GM18526 (cell line): ENCODE data around the gene ZMYND11.

ENCODE experiments used
- POLR2A ChIP-seq: IDR thresholded peaks from 3 replicates; pipeline ENCODE4 v1.6.1; 2011; ENCODE audit not compliant: insufficient read length; ENCODE audit errors: extremely low read depth

ZMYND11 gene

DNA sequence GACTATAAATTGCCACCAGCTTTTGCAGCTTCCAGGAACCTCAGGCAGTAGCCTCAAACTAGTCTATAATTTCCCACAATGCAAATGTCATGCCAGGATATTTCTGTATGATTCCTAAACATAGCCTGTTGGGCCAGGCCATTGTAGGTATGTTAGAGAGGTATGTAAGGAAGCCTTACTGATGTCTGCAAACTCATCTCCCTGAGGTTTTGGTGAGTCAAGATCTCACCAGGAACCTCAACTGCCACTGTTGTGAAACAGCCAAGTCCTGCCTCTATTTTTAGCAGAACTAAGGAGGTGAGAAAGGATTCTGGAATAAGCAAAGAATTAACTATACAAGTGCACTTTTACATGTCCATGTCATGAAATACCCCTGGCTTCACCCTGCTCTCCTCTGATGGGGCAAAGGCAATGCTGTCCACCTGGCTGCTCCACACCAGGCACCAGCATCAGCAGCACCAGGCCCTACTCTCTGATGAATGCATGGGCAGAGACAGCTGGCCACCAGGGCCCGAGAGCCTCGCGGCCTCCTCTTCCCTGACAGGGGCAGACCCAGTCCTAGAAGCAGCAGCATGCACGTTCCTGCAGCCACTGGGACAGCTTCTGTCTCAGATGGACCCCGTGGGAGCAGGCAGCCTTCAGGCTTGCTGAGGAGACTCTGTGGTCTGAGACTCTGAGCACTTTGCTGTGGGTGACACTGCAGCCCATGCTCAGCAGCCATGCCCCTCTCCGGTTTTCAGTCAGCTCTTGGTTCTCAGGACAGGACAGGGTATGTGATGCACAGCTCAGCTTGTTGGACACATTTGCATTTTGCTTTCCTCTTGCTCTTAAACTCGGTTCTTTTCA lies 147.3 kb downstream of the ZMYND11 start:
- TF ChIP-seq POLR2A = no peak

GRCh38 chr10:283140-283479 lies 147.9 kb downstream of the ZMYND11 start:
- no peak for TF ChIP-seq POLR2A

GRCh38 chr10:283916-284356 lies 148.7 kb downstream of the ZMYND11 start:
- no peak for TF ChIP-seq POLR2A

DNA sequence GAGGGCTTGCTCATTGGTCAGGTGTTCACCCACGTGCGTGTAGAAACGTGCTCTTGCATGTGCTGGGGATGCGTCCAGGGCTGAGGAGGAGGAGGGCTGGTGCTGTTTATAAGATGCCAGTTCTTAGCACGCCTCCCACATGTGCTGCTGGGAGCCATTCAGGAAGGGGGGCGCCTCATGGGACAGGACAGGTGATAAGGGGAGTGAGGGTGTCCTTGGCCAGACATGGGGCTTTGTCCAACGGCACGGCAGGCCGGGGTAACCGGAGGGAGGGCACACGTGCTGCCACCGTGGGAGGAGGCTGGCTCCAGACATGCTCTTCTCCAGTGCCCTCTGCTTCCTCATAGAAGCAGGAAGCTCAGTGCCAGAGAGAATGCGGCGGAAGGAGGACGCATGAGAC lies 150.0 kb downstream of the ZMYND11 start:
- TF ChIP-seq POLR2A = no peak

DNA sequence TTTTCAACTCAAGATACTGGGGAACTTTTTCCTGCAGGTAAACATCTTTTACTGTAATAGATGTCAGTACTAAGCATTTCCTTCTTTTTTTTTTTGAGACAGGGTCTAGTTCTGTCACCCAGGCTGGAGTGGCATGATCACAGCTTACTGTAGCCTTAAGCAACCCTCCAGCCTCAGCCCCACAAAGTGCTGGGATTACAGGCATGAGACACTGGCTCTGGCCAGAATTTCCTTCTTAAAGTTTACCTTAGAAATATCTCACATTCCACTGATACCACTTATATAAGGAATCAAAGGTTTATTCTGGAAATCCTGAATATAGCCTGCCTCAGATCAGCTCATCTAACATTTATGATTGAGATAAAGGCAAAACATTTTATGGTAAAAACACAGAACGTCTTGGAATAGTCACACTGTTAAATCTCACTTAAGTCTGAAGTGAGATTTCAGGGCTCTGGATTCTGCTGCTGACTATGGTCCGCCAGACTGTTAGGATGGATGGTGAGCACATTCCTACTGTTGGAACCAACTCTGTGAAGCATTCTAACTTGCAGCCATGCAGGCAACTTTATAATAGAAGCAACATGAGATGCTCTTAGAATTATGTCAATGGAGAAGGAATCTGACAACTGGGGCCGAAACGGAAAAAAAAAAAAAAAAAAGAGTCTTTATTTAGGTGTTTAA lies 151.9 kb downstream of the ZMYND11 start:
- TF ChIP-seq POLR2A = no peak

DNA sequence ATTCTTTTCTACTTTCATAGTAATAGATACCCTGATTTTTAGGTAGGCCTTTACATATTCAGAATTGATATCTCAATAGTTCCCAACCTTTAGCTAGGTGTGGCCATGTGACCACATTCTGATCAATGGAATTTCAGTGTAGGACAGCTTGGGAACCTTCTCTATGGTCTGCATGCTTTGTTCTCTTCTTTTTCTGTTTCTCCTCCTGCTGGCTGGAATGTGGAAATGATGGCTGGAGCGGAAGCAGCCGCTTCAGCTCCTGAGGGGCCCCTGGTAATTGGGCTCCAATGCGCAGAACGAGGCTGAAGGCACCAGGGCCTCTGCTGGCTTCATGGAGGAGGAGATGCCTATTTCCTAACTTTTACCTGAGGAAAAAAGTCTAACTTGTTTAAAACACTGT lies 152.6 kb downstream of the ZMYND11 start:
- TF ChIP-seq POLR2A = no peak

- TF ChIP-seq POLR2A = no peak
Measured at GRCh38 chr10:288316-289200, 153.3 kb downstream of the ZMYND11 start.

- no peak for TF ChIP-seq POLR2A
Measured at GRCh38 chr10:289581-289980, 154.3 kb downstream of the ZMYND11 start.

DNA sequence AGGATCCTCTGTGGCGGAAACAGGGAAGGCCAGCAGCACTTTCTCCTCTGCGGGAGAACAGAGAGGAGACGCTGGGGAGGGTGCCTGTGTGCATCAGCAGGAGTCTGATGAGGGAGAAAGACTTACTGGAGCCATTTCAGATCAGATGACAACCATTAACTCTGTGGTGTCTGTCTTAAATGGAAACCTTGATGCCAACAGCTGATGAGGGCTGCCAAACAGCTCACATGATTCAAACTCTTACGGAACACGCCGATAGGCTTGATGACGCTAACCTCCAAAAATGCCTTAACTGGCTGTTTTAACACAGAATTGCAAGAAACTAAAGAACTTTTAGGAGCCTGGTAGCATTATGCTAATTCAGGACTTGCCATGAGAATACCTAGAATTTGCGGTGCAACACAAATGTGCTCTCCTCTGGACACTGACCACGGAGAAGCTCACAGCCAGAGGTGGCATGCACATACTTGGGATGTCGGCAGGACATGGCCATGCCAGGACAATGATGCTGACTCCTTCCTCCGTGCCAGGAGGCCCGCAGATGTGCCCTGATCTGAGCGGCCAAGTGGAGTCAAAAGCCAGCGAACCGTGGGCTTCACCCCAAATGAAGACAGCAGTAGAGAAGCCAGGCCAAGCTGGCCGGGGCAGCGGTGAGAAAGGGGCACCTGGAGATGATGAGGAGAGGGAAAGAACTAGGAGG lies 154.9 kb downstream of the ZMYND11 start:
- no peak for TF ChIP-seq POLR2A

GRCh38 chr10:293636-294035 lies 158.4 kb downstream of the ZMYND11 start:
- TF ChIP-seq POLR2A = no peak

- TF ChIP-seq POLR2A = no peak
Measured at GRCh38 chr10:297567-297966, 162.3 kb downstream of the ZMYND11 start.

DNA sequence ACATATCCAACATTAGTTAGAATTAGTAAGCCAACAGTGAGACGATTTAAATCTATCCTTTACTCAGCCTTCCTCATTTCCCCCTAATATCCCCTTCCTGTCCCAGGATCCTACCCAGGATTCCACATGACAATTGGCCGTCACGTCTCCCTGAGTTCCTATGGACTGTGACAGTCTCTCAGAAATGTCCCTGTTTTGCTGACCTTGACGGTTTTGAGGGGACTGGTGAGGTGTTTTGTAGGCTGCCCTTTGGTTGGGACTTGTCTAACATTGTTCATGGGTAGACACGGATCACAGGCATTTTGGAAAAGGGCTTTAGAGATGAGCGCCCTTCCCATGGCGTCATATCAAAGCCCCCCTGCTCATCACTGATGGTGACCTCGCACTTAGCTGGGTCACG lies 162.8 kb downstream of the ZMYND11 start:
- TF ChIP-seq POLR2A = no peak

GRCh38 chr10:299512-299911 lies 164.3 kb downstream of the ZMYND11 start:
- TF ChIP-seq POLR2A = no peak

DNA sequence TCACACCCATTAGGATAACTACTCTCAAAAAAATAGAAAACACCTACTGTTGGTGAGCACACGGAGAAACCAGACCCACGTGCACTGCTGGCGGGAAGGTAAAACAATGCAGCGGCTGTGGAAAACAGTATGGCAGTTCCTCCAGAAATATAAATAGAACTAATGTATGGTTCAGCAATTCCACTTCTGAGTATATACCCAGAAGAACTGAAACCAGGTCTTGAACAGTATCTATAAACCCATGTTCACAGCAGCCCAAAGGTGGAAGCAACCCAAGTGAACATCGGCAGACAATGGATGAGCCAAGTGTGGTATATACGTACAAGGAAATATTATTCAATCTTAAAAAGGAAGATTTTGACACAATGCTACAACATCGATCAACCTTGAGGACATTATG lies 164.7 kb downstream of the ZMYND11 start:
- no peak for TF ChIP-seq POLR2A

- TF ChIP-seq POLR2A = no peak
Measured at GRCh38 chr10:301536-301935, 166.3 kb downstream of the ZMYND11 start.
